A673 (cell line): ENCODE measurements around the gene SSTR5. TPM values are rescaled to one million over a fixed set of nuclear protein-coding genes. Genes with fewer than 3 reads are reported as not detected.

Experiments
- BruUV-seq: library from RNA; stranded (reverse); fragments of 400-500 nt; replicated peaks from 2 replicates; lab custom pipeline; 2021; lab: Mats Ljungman, UMichigan
- CTCF ChIA-PET: fragments of 300-600 bp; sonication (Branson Sonifier 250); formaldehyde crosslinking; loops from one replicate; lab custom pipeline; 2022; ENCODE audit warnings: antibody characterized with exemption; lab: Charles Lee
- POLR2A ChIA-PET: fragments of 300-600 bp; sonication (Branson Sonifier 250); formaldehyde crosslinking; loops from one replicate; lab custom pipeline; 2022; ENCODE audit warnings: antibody characterized with exemption; ENCODE audit not compliant: low non-redundant PET; lab: Charles Lee
- DNase-seq: peaks from one replicate; pipeline ENCODE4 v3.0.0-alpha.2; 2015; ENCODE audit warnings: low spot score
- H3K27ac ChIP-seq: fragments of 200-600 bp; sonication (generic); 2 replicates; pipeline ENCODE4 v1.5.1; 2016; ENCODE audit warnings: mixed run types, low read depth, mild to moderate bottlenecking, mixed read lengths, antibody characterized with exemption, low read length; ENCODE audit not compliant: poor library complexity, severe bottlenecking
- H3K27me3 ChIP-seq: fragments of 200-600 bp; sonication (generic); replicated peaks from 2 replicates; pipeline ENCODE4 v1.6.1; 2017; ENCODE audit warnings: mixed run types, low read depth, mild to moderate bottlenecking, mixed read lengths, antibody characterized with exemption, low read length; ENCODE audit not compliant: insufficient read depth, poor library complexity
- H3K36me3 ChIP-seq: fragments of 200-600 bp; sonication (generic); 2 replicates; pipeline ENCODE4 v1.6.1; 2016; ENCODE audit warnings: mixed run types, mild to moderate bottlenecking, mixed read lengths, antibody characterized with exemption, low read length; ENCODE audit not compliant: insufficient read depth, poor library complexity, severe bottlenecking
- H3K4me1 ChIP-seq: fragments of 200-600 bp; sonication (generic); 2 replicates; pipeline ENCODE4 v1.6.1; 2017; ENCODE audit warnings: mixed run types, mild to moderate bottlenecking, mixed read lengths, antibody characterized with exemption, low read length; ENCODE audit not compliant: insufficient read depth, poor library complexity, severe bottlenecking
- H3K4me3 ChIP-seq: fragments of 200-600 bp; sonication (generic); 2 replicates; pipeline ENCODE4 v1.5.1; 2016; ENCODE audit warnings: low read depth, mixed run types, mild to moderate bottlenecking, mixed read lengths, low read length; ENCODE audit not compliant: poor library complexity, severe bottlenecking
- H3K9me3 ChIP-seq: fragments of 200-600 bp; sonication (generic); 2 replicates; pipeline ENCODE4 v1.6.1; 2016; ENCODE audit warnings: mixed run types, low read depth, mild to moderate bottlenecking, mixed read lengths, antibody characterized with exemption, low read length; ENCODE audit not compliant: poor library complexity, severe bottlenecking
- CTCF ChIP-seq: fragments of 300-800, 200-600 bp; sonication (generic); conservative IDR thresholded peaks from 2 replicates; pipeline ENCODE4 v1.5.1; 2017; ENCODE audit warnings: low read depth, mild to moderate bottlenecking, antibody characterized with exemption, low read length, moderate library complexity, mixed read lengths
- EZH2 ChIP-seq: fragments of 200-600 bp; sonication (generic); IDR thresholded peaks from 2 replicates; pipeline ENCODE4 v1.6.1; 2017; ENCODE audit warnings: borderline replicate concordance, low read depth, mild to moderate bottlenecking, mixed read lengths, antibody characterized with exemption, low read length; ENCODE audit not compliant: poor library complexity, severe bottlenecking
- intact Hi-C: fragments of 100-400 bp; cut with micrococcal nuclease; formaldehyde crosslinking; loops from one replicate; pipeline ENCODE4 v1.10.0; 2022; ENCODE audit not compliant: unreplicated experiment
- total RNA-seq: library from RNA; stranded (reverse); gene quantifications from 2 replicates; pipeline ENCODE4 v1.2.3, GENCODE V29; 2021

The SSTR5 gene
- total RNA-seq, 1 experiment from 2014 or later: not detected

GRCh38 chr16:1050921-1051320 is 21.6 kb upstream of the SSTR5 start:
- no peaks in the 10 kb centered on the region for H3K9me3 ChIP-seq
- no peak overlapping the region for H3K27ac ChIP-seq
- BruUV-seq: no TSS peak
- H3K27me3 ChIP-seq: no peaks in the 10 kb centered on the region
- no peak overlapping the region for H3K4me3 ChIP-seq
- H3K4me1 ChIP-seq: peaks cover 10% of the 10 kb centered on the region
- POLR2A ChIA-PET: no interaction called here
- TF ChIP-seq EZH2 (no peak), CTCF (no peak)
- intact Hi-C loops: loop anchor here (10.0 kb wide), 1 partner anchor 336 kb away; the partner anchor contains the start of gene METRN
- H3K36me3 ChIP-seq: no peaks in the 10 kb centered on the region
- DNase-seq: no peak
- CTCF ChIA-PET: no interaction called here

GRCh38 chr16:1051446-1051845 is 21.1 kb upstream of the SSTR5 start:
- CTCF ChIA-PET: no interaction called here
- Histone ChIP-seq H3K36me3 (no peaks in the 10 kb centered on the region), H3K4me3 (no peak overlapping the region), H3K9me3 (no peaks in the 10 kb centered on the region), H3K4me1 (peaks cover 10% of the 10 kb centered on the region), H3K27me3 (no peaks in the 10 kb centered on the region), H3K27ac (no peak overlapping the region)
- no peak for DNase-seq
- POLR2A ChIA-PET: no interaction called here
- BruUV-seq: no TSS peak
- intact Hi-C loops: loop anchor here (10.0 kb wide), 1 partner anchor 337 kb away; the partner anchor contains the start of gene METRN
- TF ChIP-seq CTCF (no peak), EZH2 (no peak)

GRCh38 chr16:1052721-1053120 is 19.8 kb upstream of the SSTR5 start:
- H3K9me3 ChIP-seq: no peaks in the 10 kb centered on the region
- DNase-seq: no peak
- intact Hi-C loops: loop anchor here (10.0 kb wide), 1 partner anchor 338 kb away; the partner anchor contains the start of gene METRN
- H3K36me3 ChIP-seq: no peaks in the 10 kb centered on the region
- ChIA-PET CTCF (no interaction called here), POLR2A (no interaction called here)
- H3K4me3 ChIP-seq: no peak overlapping the region
- H3K4me1 ChIP-seq: peaks cover 10% of the 10 kb centered on the region
- no TSS peak for BruUV-seq
- TF ChIP-seq CTCF (no peak), EZH2 (no peak)
- H3K27me3 ChIP-seq: no peaks in the 10 kb centered on the region
- no peak overlapping the region for H3K27ac ChIP-seq
